Nucleus accumbens (tissue), 56 donors: Measurements from ENCODE around the gene PHACTR1.

Source experiments
- DNase-seq, 56 donors: peaks; one replicate each; lab custom pipeline; 2025; lab: John Stamatoyannopoulos, UW

PHACTR1 gene

DNA sequence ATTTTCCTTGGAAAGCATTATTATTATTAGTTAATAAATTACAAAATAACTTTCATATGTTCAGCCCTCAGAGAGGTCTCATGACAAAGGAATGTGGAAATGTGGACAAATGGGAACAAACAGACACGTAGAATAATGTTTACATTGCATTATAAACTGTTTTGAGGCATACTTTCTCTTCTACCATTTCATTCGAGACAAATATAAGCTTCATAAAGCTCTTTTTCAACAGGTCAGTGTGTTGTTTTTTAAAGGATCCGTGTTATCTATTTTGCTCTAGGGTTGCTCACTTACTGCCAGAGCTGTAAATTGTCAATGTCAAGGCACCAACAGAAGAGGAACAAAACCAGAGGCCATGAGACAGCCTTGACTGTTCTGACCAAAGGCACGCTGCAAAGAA is 256.8 kb downstream of the PHACTR1 start:
- no peak for DNase-seq

DNA sequence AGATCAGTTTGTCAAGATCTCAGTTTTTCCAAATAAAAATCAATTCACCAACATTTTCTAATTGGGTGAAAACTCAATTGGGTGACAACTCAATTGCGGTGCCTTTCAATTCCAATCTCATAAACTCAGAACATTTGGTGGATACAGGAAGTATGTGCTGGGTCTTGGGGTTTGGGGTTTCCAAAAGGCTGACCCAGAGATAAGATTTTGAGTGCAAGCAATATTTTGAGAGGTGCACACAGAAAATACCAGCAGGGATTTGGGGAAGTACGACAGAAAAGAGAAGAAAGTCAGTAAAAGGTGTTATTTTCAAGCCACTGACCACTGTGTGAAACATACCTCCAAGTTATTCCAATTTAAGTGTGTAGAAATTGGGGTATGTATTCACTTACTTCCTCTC is 258.0 kb downstream of the PHACTR1 start:
- no peak for DNase-seq

DNA sequence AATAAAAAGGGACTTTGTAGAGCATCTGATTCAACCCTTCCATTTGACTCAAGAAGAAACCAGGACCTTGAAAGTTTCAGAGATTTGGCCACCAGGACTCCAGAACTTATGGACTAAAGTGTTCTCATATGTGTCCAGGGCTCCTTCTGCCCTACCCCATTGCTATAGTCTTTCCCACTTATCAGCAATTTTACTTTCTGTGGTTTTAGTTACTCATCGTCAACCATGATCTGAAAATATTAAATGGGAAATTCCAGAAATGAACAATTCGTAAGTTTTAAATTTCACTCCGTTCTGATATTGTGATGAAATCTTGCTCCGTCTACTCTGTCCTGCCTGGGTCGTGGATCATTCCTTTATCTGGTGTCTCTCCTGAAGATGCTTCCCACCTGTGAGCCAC is 259.8 kb downstream of the PHACTR1 start:
- no peak for DNase-seq

DNA sequence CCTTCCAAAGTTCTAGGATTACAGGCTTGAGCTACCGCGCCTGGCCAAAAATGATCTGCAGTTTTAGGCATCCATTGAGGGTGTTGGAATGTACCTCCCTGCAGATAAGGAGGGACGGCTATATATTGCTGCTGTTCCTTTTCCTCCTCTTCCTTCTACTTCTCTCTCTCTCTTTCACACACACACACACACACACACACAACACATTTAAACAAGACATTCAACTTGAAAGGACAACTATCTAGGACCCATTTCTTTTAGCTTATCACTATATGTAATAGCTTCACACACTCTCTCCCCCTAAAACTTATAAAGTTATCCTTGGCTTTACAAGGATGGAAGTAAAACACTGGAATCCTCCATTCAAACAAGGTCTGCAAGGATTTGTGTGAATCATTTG is 260.6 kb downstream of the PHACTR1 start:
- no peak for DNase-seq

DNA sequence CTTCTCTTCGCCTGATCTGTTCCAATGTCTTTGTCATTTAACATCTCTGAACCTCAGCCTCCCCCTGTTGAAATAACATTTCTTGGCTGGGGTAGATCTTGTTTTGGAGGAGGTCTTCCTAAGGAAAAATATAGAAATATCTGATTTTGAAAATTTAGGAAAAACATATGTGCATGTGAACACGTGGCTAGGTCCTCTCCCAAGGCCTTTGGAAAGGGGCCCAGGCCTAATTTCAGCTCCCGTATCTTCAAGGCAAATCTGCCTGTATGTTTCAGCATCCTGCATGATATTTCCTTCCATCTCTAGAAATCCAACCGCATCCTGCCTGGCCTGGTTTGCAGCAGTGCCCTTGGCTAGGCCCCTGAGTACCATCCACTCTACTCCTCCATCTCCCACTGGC is 261.2 kb downstream of the PHACTR1 start:
- DNase-seq = no peak

DNA sequence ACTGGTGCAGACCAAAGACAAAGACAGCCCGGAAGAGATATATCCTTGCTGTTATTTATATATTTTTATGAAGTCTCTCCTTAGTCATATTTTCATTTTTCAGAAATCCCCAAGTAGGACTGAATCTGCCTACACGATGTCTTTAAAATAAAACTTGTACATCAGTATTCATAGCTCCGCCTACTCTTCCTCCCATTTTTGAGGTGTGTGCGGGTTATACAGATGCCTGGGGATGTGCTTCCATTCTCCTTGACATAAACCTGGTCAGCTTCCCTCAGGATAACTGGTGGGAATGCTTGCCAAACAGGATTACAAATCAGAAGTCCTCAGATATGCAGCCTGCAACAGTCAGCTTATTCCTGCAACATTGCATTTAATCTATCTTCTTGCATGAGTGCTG is 264.2 kb downstream of the PHACTR1 start:
- no peak for DNase-seq

DNA sequence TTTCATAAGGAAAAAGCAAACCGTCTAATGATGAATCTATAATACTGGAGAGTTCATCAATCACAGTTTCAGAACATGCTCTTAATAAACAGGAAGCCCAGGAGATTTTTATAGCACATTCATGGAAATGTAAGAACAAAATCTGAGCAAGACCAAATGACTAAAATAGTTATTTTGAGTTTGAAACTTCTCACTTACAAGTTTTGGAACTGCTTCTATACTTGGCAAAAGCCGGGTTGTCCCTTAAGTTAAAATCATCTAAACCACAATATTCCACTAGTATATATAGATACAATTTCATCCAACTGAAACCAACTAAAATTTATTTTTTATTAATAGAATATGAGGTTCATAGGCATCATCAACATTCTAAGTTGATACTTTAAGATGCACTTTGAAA is 268.2 kb downstream of the PHACTR1 start:
- no peak for DNase-seq

DNA sequence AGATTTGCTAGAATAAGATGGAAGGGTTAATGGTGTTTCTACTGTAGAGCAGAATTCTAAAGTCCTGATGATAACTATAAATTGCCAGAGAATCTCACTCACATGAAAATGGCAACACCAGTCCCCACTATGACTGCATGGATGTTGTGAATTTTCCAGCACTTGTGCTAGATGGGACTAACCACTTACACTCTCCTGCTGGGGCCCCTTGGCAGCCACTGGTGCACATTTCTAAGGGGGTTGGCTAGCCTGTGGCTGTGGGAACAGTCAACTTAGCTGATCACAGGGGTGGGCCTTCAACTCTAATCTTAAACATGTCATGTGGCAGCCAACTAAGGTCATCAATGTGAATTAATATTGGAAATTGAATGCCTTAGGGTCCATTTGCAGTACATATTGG is 271.2 kb downstream of the PHACTR1 start:
- no peak for DNase-seq

DNA sequence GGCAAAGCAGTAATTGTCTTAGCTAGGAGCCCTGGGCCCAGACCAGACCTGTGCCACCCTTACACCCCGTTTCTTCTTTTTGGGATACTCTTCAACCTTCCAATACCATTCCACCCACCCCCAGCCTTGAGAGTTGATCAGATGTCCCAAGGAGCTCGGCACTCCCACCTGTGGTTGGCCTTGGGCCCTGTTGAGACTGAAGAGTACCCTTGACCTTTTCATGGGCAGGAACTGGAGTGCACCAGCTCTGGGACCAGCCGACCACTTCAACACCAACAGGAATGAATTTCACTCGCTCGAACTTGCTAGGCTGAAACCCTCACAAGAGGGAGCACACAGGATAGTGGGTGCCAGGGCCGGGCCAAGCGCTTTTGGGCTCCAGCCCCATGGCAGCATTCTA is 273.6 kb downstream of the PHACTR1 start:
- no peak for DNase-seq

DNA sequence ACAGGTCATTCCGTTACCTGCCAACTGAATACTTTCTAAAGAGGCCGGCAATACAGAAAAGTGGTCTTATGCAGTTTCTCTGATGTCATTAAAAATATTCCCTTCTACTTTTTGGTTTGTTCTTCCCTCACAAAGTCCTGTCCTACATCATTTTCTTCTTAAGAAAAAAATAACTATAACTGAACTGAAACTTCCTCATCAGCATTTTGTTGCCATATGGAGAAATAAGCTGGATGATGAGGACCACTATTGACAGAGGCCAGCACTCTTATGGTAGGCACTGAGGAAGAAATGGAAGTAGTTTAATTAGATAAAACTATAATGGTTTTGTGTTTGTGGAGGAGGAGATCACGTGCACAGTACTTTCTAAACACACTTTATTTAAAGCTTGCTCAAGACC is 274.9 kb downstream of the PHACTR1 start:
- no peak for DNase-seq

DNA sequence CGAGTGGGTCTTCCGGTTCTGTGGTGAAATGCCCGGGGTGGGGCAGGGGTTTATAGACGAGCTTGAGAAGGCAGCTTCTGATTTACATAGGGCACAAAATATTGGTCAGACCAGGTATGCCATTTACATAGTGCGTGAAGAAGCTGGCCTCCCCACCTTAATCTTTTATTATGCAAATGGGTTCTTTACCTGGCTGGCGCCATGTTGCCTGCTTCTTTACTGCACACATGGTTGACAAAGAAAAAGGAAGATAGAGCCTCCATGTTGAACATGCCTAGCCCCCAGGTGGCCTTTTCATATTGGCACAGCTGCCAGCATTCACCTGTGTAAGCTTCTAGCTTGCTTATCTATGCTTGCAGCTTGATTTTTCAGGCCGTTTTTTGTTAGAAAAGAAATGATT is 276.2 kb downstream of the PHACTR1 start:
- no peak for DNase-seq

DNA sequence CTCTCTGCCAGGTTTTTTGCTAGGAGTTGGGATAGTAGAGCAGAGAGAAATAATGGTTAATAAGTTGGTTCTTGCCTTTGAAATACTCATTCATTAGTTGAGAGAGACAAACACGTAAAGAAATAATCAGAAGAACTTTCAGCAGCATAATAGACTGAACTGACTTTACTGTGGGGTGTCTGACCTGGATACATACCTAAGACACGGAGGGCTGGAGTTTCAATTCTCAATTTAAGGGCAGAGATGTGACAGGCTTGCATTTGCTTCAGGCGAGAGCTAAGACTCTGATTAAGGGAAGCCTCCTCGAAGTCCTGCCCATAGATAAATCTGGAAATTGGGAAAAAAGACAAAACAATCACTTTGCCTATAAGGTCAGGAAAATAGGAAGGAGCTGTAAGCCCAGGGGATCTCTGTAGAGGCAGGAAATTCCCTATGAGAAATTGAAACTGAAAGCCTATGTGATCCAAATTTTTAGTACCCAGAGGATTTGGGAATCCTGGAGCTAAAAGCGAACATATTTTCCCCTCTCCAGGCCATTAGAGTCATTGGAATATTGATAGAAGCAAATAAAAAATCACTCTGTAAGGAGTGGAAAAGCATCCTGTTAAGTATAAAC is 276.8 kb downstream of the PHACTR1 start:
- no peak for DNase-seq

DNA sequence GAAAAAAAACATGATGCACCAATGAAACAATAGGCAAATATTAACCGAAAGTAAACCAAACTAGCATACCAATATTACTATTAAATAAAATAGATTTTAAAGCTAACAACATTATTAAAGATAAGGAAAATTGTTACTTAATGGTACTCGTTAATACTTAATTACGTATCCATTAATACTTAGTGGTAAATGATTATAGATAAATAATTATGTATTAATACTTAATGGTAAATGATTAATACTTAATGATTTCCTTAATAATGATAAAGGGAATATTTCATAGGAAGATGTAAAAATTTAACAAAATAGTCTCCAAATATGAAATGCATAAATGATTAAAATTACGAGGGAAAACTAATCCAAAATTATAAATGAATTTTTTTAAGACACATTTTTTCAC is 278.9 kb downstream of the PHACTR1 start:
- no peak for DNase-seq

DNA sequence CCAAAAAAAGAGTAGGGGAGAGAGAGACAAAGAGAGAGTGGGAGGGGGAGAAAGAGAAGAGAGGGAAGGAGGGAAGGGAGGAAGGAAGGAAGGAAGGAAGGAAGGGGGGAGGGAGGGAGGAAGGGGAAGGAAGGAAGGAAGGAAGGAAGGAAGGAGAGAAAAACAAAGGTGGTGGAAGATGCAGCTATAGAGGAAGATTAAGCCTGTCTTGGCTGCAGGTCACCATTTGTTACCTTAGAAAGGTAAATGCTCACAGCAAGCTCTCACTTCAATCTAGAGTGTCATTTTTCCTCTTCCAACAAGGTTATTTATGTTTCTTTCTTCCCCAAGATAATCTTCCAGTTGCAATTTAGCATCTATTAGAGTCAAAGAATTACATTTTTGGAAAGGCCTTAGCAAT is 284.0 kb downstream of the PHACTR1 start:
- DNase-seq = no peak

DNA sequence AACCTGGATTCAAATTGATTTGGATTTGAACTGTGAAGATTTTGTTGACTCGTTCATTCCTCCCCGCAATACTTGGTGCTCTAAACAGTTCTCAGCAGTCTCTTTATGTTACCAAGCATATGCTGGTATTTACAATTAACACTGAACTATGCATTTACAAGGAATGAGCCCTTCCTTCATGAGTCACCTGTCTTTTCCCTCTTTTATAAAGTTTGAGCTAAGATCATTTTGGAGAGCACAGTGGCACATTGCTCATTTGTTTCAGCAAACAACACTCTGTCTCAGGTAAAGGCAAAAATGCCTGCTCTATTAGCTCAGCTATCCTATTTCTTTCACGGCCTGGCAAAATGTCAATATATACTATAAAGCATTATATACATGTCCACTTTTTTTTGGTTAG is 285.4 kb downstream of the PHACTR1 start:
- DNase-seq = no peak

DNA sequence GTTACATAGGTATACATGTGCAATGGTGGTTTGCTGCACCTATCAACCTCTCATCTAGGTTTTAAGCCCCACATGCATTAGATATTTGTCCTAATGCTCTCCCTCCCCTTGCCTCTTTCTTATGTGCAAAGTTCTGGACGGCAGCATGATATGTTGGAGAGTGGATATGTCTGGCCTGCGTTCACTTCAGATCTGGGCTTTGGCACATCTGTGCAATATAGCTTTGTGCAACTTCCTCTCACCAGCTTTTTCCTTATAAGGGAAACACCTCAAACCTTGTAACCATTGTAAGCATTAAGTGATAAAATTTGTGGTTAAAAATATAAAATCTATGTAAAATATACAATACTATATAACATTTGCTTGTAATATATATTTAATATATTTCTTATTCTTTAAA is 288.0 kb downstream of the PHACTR1 start:
- DNase-seq = no peak

DNA sequence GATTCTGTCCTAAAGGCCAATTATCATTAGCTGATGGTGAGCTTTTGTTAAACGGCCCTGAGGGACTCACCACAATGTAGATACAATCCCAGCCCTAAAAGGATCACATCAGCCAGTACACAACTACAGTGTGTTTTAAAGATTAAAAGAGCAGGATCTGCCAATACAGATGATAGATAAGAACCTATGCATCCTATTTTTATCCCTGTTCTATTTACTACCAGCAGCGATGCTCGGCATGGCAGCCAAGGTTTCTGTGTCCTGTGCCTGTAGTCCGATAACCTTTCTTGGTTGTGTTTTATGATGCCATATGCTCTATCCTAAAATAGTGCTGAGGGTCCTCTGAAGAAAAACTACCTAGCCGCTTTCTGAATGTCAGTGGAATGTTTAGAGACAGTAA is 289.4 kb downstream of the PHACTR1 start:
- no peak for DNase-seq

DNA sequence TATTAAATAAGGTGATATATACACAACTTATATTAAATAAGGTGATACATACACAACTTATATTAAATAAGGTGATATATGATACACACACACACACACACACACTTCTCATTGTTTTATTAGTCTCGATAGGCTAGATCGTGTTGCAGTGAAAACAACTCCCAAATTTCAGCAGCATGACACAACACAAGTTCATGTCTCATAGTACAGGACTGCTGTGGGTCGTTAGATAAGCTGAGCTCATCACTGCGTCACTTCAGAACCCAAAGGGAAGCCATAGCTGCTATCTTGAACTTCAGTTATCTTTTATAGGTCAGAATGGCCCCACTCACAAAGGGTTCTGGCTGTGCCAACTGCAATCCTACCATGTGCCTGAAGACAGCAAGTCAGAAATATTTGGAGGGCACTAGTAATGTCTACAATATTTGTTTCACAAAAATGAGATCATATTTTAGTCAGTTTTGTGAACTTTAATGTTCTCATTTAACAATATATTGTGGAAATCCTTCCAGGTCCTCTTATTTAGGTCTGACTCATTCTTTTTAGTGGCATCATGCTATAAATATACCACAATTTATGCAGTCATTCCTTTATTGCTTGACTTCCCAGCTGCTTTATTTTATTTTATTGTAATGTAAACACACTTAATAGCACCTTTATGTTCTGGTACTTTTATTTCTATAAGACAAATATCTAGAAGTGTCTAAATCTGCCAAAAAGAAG is 290.2 kb downstream of the PHACTR1 start:
- DNase-seq = no peak

DNA sequence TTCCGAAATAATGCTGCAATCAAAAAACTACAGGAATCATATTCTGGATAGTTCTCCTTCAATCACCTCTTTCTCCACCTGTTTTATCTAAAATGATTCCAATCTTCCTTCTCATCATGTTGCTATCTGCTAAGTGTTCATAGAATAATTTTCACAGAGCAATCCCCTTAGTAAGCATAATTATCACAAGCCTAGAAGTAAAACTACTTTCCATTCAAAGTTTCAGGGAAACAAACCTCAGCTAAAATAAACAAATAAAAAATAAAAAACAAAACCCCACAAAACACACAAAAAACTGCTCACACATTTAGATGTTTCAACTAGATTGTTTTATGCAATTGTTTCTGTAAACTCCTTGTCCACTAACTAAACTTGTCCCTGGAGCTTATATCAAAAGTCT is 291.2 kb downstream of the PHACTR1 start:
- no peak for DNase-seq

DNA sequence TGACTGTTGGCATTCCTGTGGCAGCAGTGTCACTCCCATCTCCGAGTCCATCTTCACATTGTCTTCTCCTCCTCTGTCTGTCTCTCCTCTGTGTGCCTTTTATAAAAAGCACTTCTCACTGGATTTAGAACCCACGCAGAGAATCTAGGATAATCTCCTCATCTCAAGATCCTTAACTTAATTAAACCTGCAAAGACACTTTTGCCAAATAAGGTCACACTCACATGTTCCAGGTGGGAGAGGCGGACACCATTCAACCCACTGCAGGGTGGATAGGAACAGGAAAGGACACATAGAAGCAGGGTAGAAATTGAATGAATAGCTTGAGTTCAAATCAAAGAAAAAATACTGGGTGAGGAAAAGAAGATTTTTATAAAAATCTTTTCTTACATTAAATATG is 292.5 kb downstream of the PHACTR1 start:
- no peak for DNase-seq

DNA sequence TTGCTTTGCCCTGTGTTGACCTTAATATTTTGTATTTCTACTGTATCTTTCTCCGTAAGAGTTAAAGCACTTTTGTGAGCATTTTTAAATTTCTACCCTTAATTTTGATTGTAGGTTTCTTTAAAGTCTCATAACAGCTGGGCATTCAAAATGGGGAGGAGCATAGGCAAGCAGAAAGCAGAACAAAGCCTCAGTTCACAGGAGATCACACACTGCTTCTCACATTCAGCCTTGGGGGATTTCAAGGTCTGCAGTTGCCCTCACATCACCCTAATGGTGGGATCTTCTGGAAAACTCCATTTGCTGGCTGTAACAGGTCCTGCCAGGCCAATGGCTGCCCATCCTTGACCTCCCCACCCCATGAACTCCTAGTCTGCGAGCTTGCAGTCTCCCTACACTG is 292.9 kb downstream of the PHACTR1 start:
- DNase-seq = peak in 3 of 56 donors; percentile 6 to 20 (median 8)

DNA sequence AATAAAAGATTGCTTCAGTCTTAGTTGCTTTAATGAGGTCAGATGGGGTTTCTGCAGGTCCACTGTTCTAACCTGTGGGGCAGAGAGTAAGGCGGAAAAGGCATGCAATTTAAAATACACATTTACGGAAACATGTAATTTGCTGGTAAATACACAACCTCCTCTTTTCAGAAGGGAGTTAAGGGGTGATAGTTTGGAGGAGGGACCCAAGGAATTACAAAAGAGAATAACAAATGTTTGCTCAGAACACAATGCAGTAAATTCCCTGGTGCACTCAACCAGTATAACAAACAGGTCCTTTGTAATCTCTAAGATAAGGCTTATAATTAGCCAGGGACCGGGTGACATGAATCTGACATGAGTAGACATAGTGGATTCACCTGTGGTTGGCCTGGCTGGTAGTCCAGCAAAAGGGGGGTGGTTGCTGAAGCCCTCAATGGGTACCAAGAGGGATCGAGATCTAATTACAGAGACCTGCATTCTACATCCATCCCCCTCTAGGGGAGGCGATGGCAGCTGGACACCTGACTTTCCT is 295.1 kb downstream of the PHACTR1 start:
- DNase-seq = no peak
